GM12872 (cell line): ENCODE data around the gene SLC25A52.

Experiments
- CTCF ChIP-seq: IDR thresholded peaks from 3 replicates; pipeline ENCODE4 v1.5.1; 2011; ENCODE audit warnings: low read depth, mild to moderate bottlenecking, low read length, moderate library complexity; ENCODE audit not compliant: insufficient read depth

SLC25A52 gene

GRCh38 chr18:31736630-31737029 is 24.1 kb downstream of the SLC25A52 start:
- no peak for TF ChIP-seq CTCF

DNA sequence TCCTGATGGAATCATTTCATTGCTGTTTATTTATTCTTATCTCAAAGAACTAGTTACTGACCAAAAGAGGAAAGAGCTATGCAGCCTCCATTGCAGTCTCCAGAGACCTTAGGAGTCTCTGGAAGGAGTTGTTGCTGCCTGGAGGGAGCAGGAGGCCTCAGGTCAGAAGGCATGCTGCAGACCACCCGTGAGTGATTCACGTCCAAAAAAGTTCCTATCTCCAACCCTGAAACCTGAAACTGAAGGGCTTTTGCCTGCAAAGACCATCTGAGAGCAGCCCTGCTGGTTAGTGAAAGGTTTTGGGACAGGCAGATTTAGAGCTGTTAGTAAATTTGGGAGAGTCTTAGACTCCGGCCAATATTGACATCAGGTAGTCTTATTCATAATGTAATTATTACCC is 29.1 kb downstream of the SLC25A52 start:
- no peak for TF ChIP-seq CTCF

DNA sequence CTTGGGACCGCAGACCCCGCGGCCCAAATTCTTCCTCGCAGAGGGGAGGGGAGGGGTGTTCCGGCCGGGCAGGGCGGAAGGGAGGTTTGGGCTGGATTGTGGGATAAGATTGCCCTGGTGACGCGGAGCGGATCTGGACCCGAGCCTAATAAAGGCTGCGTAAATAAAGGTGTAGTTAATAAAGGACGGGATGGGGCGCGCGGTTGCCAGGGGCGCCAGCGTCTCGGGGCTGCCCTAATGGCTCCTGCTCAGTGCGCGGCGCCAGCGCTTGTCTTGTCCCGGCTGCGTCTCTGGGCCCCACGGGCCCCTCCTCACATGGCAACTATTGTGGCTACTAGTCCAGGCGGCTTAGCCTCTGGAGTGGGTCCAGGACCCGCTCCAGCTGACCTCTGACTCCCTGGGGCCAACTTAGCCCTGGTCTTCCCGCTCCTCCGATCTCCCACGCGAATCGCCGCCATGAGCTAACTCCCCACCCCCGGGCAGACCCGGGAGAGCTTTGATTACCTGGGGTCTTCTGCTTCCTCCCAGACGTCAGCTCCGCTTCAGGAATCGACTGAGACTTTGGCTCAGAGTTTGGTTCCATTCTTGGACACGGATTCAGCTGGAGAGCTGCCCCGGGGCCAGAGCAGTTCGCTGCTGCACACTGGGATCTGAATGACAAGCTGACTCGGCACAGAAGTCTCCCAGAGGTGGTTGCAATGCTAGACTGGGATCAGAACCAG is 36.5 kb downstream of the SLC25A52 start:
- no peak for TF ChIP-seq CTCF

GRCh38 chr18:31723639-31723989 is 37.1 kb downstream of the SLC25A52 start:
- no peak for TF ChIP-seq CTCF

DNA sequence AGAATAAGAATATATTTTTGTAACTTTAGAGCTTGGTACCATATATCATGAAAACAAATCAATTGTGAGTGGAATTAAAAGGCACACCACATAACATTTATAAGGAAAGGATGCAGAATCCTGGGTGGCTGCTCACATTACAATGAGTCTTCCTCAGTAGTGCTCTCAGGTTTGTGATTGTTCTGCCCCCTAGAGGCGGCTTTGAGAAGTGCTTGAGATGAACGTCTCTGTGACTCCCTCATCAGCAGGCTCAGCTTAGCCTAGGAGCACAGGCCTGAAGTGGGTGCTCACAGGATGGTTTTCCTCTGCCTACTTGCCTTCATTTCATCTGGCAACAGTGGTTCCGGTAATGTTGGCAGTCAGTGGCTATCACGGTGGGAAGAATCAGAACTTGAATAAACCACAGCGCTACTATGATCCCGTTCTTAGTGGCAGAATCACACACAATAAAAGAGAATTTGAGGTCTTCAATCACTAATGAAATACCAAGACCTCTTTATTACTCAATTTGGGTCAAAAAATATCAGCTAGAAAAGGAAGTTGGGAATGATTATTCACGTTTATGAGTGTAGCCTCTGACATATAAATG is 38.2 kb downstream of the SLC25A52 start:
- peak; percentile 92 for TF ChIP-seq CTCF

GRCh38 chr18:31721601-31722000 is 39.1 kb downstream of the SLC25A52 start:
- TF ChIP-seq CTCF, result no peak

DNA sequence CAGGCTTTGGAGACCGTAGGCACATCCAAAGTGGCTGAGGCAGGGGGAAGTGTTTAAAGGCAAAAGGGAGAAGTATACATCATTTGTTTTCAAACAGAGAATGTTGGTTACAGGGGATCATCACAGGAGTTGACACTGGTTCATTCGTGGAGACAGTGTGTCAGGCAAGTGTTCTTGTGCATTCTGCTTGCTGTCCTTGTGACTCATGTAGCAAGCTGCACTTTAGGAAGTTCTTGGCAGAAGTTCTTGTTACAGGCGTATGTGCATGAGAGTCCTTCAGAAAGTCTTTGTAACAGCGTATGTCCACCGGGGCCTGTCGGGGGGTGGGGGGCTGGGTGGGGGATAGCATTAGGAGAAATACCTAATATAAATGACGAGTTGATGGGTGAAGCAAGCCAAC is 39.8 kb downstream of the SLC25A52 start:
- no peak for TF ChIP-seq CTCF
